Hepatocyte (in vitro differentiated cells): ENCODE data around the gene IFT88.
"Not testable (repeated sequence)": the region's sequence is repeated elsewhere in the genome, so short reads cannot be mapped to it uniquely, and the experiment has no call there.

Experiments
- CTCF ChIP-seq: fragments of 200-600 bp; sonication (generic); IDR thresholded peaks from 2 replicates; pipeline ENCODE4 v1.5.1; 2016; ENCODE audit warnings: antibody characterized with exemption, mild to moderate bottlenecking; ENCODE audit not compliant: poor library complexity
- EZH2 ChIP-seq: fragments of 200-600 bp; sonication (generic); IDR thresholded peaks from 2 replicates; pipeline ENCODE4 v1.6.1; 2016; ENCODE audit warnings: antibody characterized with exemption, mild to moderate bottlenecking, borderline replicate concordance

DNA sequence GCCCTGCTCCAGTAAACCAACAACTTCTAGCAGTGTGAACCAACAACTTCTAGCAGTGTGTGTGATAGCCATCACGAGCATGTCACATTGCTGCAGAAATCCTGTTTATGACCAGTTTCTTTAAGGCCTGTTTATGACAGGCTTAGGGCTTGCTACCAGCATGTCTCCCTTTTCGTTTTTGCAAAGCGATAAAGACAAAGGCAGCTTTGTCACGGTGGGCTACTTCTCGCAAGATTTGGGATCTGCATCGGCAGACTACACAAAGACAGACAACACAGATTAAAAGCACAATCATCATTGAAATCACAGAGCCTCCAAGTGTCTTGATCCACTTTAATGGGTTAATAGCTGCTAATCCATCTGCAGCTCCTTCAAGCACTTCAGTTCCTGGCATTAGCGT, 111.6 kb downstream of the IFT88 start:
- not testable (repeated sequence) for TF ChIP-seq CTCF, EZH2
